Stimulated activated CD8-positive, alpha-beta memory T cell treated with anti-CD3 and anti-CD28 coated beads, Interleukin-7, amount 100 ng/mL, for 48 hours (primary cell): ENCODE results near the gene ZNF416.

ENCODE experiments used
- DNase-seq, 2 donors: peaks; one replicate each; pipeline ENCODE4 v3.0.0-alpha.2; 2020; ENCODE audit warnings: low read depth in 1 of 2; ENCODE audit errors: extremely low read depth in 1 of 2

Gene ZNF416

GRCh38 chr19:57578487-57579205, at the start of gene ZNF416:
Gene ZNF416, minus strand, starts transcription at chr19:57578911. Its CDS starts 207 bp downstream, at chr19:57578704.
- DNase-seq: peak; percentile 84 to 95

GRCh38 chr19:57623091-57623490, 44.4 kb upstream of the ZNF416 start:
- DNase-seq: no peak

- no peak for DNase-seq
Observed at GRCh38 chr19:57620673-57621348, 42.1 kb upstream of the ZNF416 start.

GRCh38 chr19:57615346-57615745, 36.6 kb upstream of the ZNF416 start:
- no peak for DNase-seq

- DNase-seq: peak; percentile 75 to 85
Observed at GRCh38 chr19:57613941-57614743, 35.4 kb upstream of the ZNF416 start, which contains the start of gene ZNF134. Gene ZNF134, plus strand, starts transcription at chr19:57614242. Its CDS starts 5,227 bp downstream, at chr19:57619469.

- DNase-seq: no peak
Observed at GRCh38 chr19:57611113-57611512, 32.4 kb upstream of the ZNF416 start.

GRCh38 chr19:57606931-57607330, 28.2 kb upstream of the ZNF416 start:
- DNase-seq: no peak

- DNase-seq: peak; percentile 68 to 87
Observed at GRCh38 chr19:57599761-57600383, 21.2 kb upstream of the ZNF416 start, which contains the start of gene ZNF530. Gene ZNF530, plus strand, starts transcription at chr19:57599885. Its CDS starts 4,461 bp downstream, at chr19:57604346.

GRCh38 chr19:57599377-57599760, 20.7 kb upstream of the ZNF416 start:
- DNase-seq: no peak

GRCh38 chr19:57587529-57587928, 8.8 kb upstream of the ZNF416 start:
- no peak for DNase-seq

- peak; percentile 52 to 82 for DNase-seq
Observed at GRCh38 chr19:57583521-57584416, 5.1 kb upstream of the ZNF416 start, which contains the start of gene ZIK1. Gene ZIK1, plus strand, starts transcription at chr19:57584145. Its CDS starts 212 bp downstream, at chr19:57584357.

GRCh38 chr19:57583104-57583520, 4.4 kb upstream of the ZNF416 start:
- no peak for DNase-seq

GRCh38 chr19:57576661-57577060, 2.0 kb downstream of the ZNF416 start:
- DNase-seq: no peak

GRCh38 chr19:57572415-57572947, 6.2 kb downstream of the ZNF416 start:
- no peak for DNase-seq

- DNase-seq: no peak
Observed at GRCh38 chr19:57570707-57571106, 8.0 kb downstream of the ZNF416 start.

GRCh38 chr19:57566396-57567265, 12.1 kb downstream of the ZNF416 start:
- DNase-seq: no peak

- DNase-seq: no peak
Observed at GRCh38 chr19:57563547-57563946, 15.2 kb downstream of the ZNF416 start.

GRCh38 chr19:57560049-57560491, 18.6 kb downstream of the ZNF416 start:
- DNase-seq: no peak
